GM23338 (cell line): ENCODE measurements around the gene B4GALT7. TPM values are rescaled to one million over a fixed set of nuclear protein-coding genes. Genes with fewer than 3 reads are reported as not detected.
"Not testable (repeated sequence)": the region's sequence is repeated elsewhere in the genome, so short reads cannot be mapped to it uniquely, and the experiment has no call there.

Experiments used
- ATAC-seq: fragments of 200-7000 bp; cut with Tn5 transposase; 3 replicates; pipeline ENCODE4 v1.9.1; 2020
- DNase-seq: peaks from one replicate; pipeline ENCODE4 v3.0.0-alpha.2; 2015; ENCODE audit warnings: low spot score
- H2AFZ ChIP-seq: fragments of 200-600 bp; sonication (generic); 2 replicates; pipeline ENCODE4 v1.8.0; 2016; ENCODE audit warnings: antibody characterized with exemption, mild to moderate bottlenecking, moderate library complexity
- H3F3A ChIP-seq: fragments of 200-600 bp; sonication (generic); replicated peaks from 2 replicates; pipeline ENCODE4 v1.8.0; 2017; ENCODE audit warnings: antibody characterized with exemption, mixed run types, low read depth
- H3K27ac ChIP-seq: fragments of 200-600 bp; sonication (generic); 2 replicates; pipeline ENCODE4 v1.6.1; 2016; ENCODE audit warnings: low read depth
- H3K27me3 ChIP-seq: fragments of 200-600 bp; sonication (generic); 2 replicates; pipeline ENCODE4 v1.8.0; 2016; ENCODE audit warnings: mild to moderate bottlenecking, mixed run types, moderate library complexity; ENCODE audit not compliant: insufficient read depth
- H3K36me3 ChIP-seq: fragments of 200-600 bp; sonication (generic); 2 replicates; pipeline ENCODE4 v1.8.0; 2016; ENCODE audit warnings: mild to moderate bottlenecking; ENCODE audit not compliant: insufficient read depth
- H3K4me1 ChIP-seq: fragments of 200-600 bp; sonication (generic); 2 replicates; pipeline ENCODE4 v1.8.0; 2016; ENCODE audit warnings: mild to moderate bottlenecking, moderate library complexity; ENCODE audit not compliant: insufficient read depth
- H3K4me2 ChIP-seq: fragments of 200-600 bp; sonication (generic); 2 replicates; pipeline ENCODE4 v1.7.1; 2017; ENCODE audit warnings: mixed run types
- H3K4me3 ChIP-seq: fragments of 200-600 bp; sonication (generic); 2 replicates; pipeline ENCODE4 v1.6.1; 2016; ENCODE audit warnings: mixed run types
- H3K79me2 ChIP-seq: fragments of 200-600 bp; sonication (generic); replicated peaks from 2 replicates; pipeline ENCODE4 v1.8.0; 2017; ENCODE audit warnings: mild to moderate bottlenecking; ENCODE audit not compliant: insufficient read depth
- H3K9me2 ChIP-seq: fragments of 200-600 bp; sonication (generic); 2 replicates; pipeline ENCODE4 v1.8.0; 2017; ENCODE audit not compliant: insufficient read depth
- H4K20me1 ChIP-seq: fragments of 200-600 bp; sonication (generic); replicated peaks from 2 replicates; pipeline ENCODE4 v1.8.0; 2017; ENCODE audit warnings: mild to moderate bottlenecking; ENCODE audit not compliant: insufficient read depth
- H3K27ac Mint-ChIP-seq: 2 replicates; pipeline ENCODE4 v1.8.0; 2020; ENCODE audit warnings: inconsistent platforms, mild to moderate bottlenecking, moderate library complexity, mixed read lengths
- H3K27me3 Mint-ChIP-seq: 3 replicates; pipeline ENCODE4 v1.8.0; 2022; ENCODE audit warnings: low read depth, mild to moderate bottlenecking, moderate library complexity, mixed read lengths, inconsistent platforms; ENCODE audit not compliant: insufficient read depth, poor library complexity
- H3K36me3 Mint-ChIP-seq: 3 replicates; pipeline ENCODE4 v1.8.0; 2021; ENCODE audit warnings: low read depth, mild to moderate bottlenecking, inconsistent platforms, moderate library complexity, mixed read lengths
- H3K4me1 Mint-ChIP-seq: 3 replicates; pipeline ENCODE4 v1.8.0; 2020; ENCODE audit warnings: mild to moderate bottlenecking, inconsistent platforms, mixed read lengths
- H3K4me3 Mint-ChIP-seq: 3 replicates; pipeline ENCODE4 v1.8.0; 2021; ENCODE audit warnings: moderate library complexity, mild to moderate bottlenecking, inconsistent platforms, mixed read lengths
- H3K9me3 Mint-ChIP-seq: 3 replicates; pipeline ENCODE4 v1.8.0; 2020; ENCODE audit warnings: moderate library complexity, mild to moderate bottlenecking, inconsistent platforms, mixed read lengths
- ZNF462 ChIP-seq: fragments of 250-450 bp; sonication (Bioruptor Pico); IDR thresholded peaks from 2 replicates; pipeline ENCODE4 v1.5.0; 2020; ENCODE audit warnings: mild to moderate bottlenecking, moderate library complexity
- polyA plus RNA-seq: library from polyadenylated mRNA; unstranded; fragments of >200 nt; fragmentation: Nextera tagmentation; extraction: Ambion mirVana; gene quantifications from 2 replicates; pipeline ENCODE4 v1.2.1, GENCODE V29; 2016
- total RNA-seq: library from RNA; depleted of rRNA; stranded (reverse); fragments of >200 nt; shearing (Covaris generic); gene quantifications from 2 replicates; pipeline ENCODE4 v1.2.3, GENCODE V29; 2014
- TF ChIP-seq, protein P1 (sequence below): IDR thresholded peaks from one replicate; pipeline ENCODE4 v1.6.1; 2018; ENCODE audit warnings: antibody characterized with exemption; ENCODE audit not compliant: unreplicated experiment

The B4GALT7 gene
- total and polyA plus RNA-seq, 2 experiments from 2014 or later, result 10.0 to 23.3 TPM

DNA sequence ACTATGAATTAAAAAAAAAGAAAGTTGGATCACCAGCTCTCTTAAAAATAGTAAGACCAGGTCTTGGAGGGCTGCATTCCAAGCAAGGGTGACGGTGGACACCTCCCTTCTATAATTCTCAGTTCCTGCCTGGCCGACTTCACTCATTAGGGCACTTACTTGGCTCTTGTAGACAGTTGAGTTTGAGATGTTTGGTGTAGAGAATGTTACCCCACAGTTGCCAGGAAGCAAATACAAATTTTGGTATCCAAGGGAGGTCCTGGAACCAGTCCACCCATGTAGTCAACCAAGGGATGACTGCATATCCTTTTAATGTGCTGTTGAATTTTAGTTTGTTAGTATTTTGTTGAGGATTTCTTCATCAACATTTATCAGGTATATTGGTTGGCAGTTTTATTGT, 20.6 kb downstream of the B4GALT7 start (continued):
- TF ChIP-seq ZNF462 (CRISPR knock-in tag), result no peak
- TF ChIP-seq, protein P1, sequence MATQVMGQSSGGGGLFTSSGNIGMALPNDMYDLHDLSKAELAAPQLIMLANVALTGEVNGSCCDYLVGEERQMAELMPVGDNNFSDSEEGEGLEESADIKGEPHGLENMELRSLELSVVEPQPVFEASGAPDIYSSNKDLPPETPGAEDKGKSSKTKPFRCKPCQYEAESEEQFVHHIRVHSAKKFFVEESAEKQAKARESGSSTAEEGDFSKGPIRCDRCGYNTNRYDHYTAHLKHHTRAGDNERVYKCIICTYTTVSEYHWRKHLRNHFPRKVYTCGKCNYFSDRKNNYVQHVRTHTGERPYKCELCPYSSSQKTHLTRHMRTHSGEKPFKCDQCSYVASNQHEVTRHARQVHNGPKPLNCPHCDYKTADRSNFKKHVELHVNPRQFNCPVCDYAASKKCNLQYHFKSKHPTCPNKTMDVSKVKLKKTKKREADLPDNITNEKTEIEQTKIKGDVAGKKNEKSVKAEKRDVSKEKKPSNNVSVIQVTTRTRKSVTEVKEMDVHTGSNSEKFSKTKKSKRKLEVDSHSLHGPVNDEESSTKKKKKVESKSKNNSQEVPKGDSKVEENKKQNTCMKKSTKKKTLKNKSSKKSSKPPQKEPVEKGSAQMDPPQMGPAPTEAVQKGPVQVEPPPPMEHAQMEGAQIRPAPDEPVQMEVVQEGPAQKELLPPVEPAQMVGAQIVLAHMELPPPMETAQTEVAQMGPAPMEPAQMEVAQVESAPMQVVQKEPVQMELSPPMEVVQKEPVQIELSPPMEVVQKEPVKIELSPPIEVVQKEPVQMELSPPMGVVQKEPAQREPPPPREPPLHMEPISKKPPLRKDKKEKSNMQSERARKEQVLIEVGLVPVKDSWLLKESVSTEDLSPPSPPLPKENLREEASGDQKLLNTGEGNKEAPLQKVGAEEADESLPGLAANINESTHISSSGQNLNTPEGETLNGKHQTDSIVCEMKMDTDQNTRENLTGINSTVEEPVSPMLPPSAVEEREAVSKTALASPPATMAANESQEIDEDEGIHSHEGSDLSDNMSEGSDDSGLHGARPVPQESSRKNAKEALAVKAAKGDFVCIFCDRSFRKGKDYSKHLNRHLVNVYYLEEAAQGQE, result no peak

GRCh38 chr5:177624172-177624571, 24.2 kb downstream of the B4GALT7 start:
- H4K20me1 ChIP-seq, H3K4me3 ChIP-seq, H3K27me3 Mint-ChIP-seq, H3K9me2 ChIP-seq, H3K36me3 ChIP-seq, H3K79me2 ChIP-seq, H3K4me2 ChIP-seq, H3K4me1 ChIP-seq, H3K27ac Mint-ChIP-seq, H3K27me3 ChIP-seq, H3K4me1 Mint-ChIP-seq, H3K27ac ChIP-seq, DNase-seq, H2AFZ ChIP-seq, H3K4me3 Mint-ChIP-seq, H3K9me3 Mint-ChIP-seq, H3F3A ChIP-seq, ATAC-seq: not testable (repeated sequence)
- peaks cover 13% of the 10 kb centered on the region for H3K36me3 Mint-ChIP-seq

DNA sequence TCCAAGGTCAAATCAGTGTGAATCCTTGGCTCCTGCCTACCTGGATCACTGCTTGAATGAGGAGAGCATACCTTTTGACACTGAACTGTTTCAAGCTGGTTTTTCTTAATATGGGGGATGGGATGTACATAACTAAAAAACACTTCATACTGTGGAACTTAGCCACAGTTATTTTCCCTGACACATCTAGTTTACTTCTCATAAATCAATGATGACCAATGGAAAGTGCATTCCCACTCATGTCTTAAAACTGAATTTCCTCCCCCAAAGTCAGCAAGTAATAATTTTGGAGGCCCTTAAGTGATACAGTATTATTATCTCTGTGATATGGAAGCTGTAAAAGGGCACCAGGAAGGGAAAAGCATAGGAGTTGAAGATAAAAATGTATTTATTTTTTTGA, 30.3 kb downstream of the B4GALT7 start:
- not testable (repeated sequence) for H3K4me3 Mint-ChIP-seq, H3K27me3 Mint-ChIP-seq, ATAC-seq, H3K27me3 ChIP-seq, H3K4me1 ChIP-seq, DNase-seq, H3K36me3 ChIP-seq, H3K4me1 Mint-ChIP-seq, H4K20me1 ChIP-seq, H3K9me2 ChIP-seq, H3K27ac Mint-ChIP-seq, H3K79me2 ChIP-seq, H2AFZ ChIP-seq, H3K27ac ChIP-seq, H3K4me2 ChIP-seq, H3F3A ChIP-seq, H3K4me3 ChIP-seq, H3K9me3 Mint-ChIP-seq
- peaks cover 10% of the 10 kb centered on the region; the same call in 1 of the 3 replicates for H3K36me3 Mint-ChIP-seq

GRCh38 chr5:177634912-177635311, 35.0 kb downstream of the B4GALT7 start:
- H3K79me2 ChIP-seq, H3K4me3 ChIP-seq, H2AFZ ChIP-seq, H3K36me3 ChIP-seq, H3K4me1 Mint-ChIP-seq, H3K9me2 ChIP-seq, H3K27me3 ChIP-seq, ATAC-seq, H3F3A ChIP-seq, H3K27me3 Mint-ChIP-seq, H3K27ac ChIP-seq, H3K4me3 Mint-ChIP-seq, H3K4me1 ChIP-seq, H3K27ac Mint-ChIP-seq, H3K4me2 ChIP-seq, H4K20me1 ChIP-seq, DNase-seq: not testable (repeated sequence)
- Mint-ChIP-seq H3K36me3 (peaks cover 36% of the 10 kb centered on the region), H3K9me3 (peaks cover 50% of the 10 kb centered on the region)
